Hepatocyte (in vitro differentiated cells): ENCODE measurements around the gene GMEB2. TPM values are rescaled to one million over a fixed set of nuclear protein-coding genes. Genes with fewer than 3 reads are reported as not detected.

ENCODE experiments used
- DNase-seq: peaks from one replicate; pipeline ENCODE4 v3.0.0-alpha.2; 2016; ENCODE audit warnings: low spot score
- H2AFZ ChIP-seq: fragments of 200-600 bp; sonication (generic); 2 replicates; pipeline ENCODE4 v1.6.0; 2016; ENCODE audit warnings: antibody characterized with exemption, mild to moderate bottlenecking
- H3K27ac ChIP-seq: fragments of 200-600 bp; sonication (generic); 2 replicates; pipeline ENCODE4 v1.5.1; 2016; ENCODE audit warnings: mild to moderate bottlenecking
- H3K27me3 ChIP-seq: fragments of 200-600 bp; sonication (generic); 2 replicates; pipeline ENCODE4 v1.6.1; 2016
- H3K36me3 ChIP-seq: fragments of 200-600 bp; sonication (generic); replicated peaks from 2 replicates; pipeline ENCODE4 v1.5.1; 2016; ENCODE audit warnings: low read depth; ENCODE audit not compliant: insufficient read depth
- H3K4me1 ChIP-seq: fragments of 200-600 bp; sonication (generic); 2 replicates; pipeline ENCODE4 v1.5.1; 2016; ENCODE audit warnings: mild to moderate bottlenecking, moderate library complexity; ENCODE audit not compliant: insufficient read depth
- H3K4me2 ChIP-seq: fragments of 200-600 bp; sonication (generic); 2 replicates; pipeline ENCODE4 v1.6.0; 2016
- H3K4me3 ChIP-seq: fragments of 200-600 bp; sonication (generic); 2 replicates; pipeline ENCODE4 v1.5.1; 2016; ENCODE audit warnings: mild to moderate bottlenecking
- H3K79me2 ChIP-seq: fragments of 200-600 bp; sonication (generic); 2 replicates; pipeline ENCODE4 v1.6.0; 2017; ENCODE audit warnings: mild to moderate bottlenecking
- H3K9me2 ChIP-seq: fragments of 200-600 bp; sonication (generic); replicated peaks from 2 replicates; pipeline ENCODE4 v1.6.0; 2017; ENCODE audit warnings: mild to moderate bottlenecking; ENCODE audit not compliant: insufficient read depth
- H3K9me3 ChIP-seq: fragments of 200-600 bp; sonication (generic); 2 replicates; pipeline ENCODE4 v1.5.1; 2016; ENCODE audit warnings: low read depth, mild to moderate bottlenecking
- H4K20me1 ChIP-seq: fragments of 200-600 bp; sonication (generic); 2 replicates; pipeline ENCODE4 v1.6.0; 2016; ENCODE audit warnings: mild to moderate bottlenecking; ENCODE audit not compliant: insufficient read depth, poor library complexity, severe bottlenecking
- CTCF ChIP-seq: fragments of 200-600 bp; sonication (generic); IDR thresholded peaks from 2 replicates; pipeline ENCODE4 v1.5.1; 2016; ENCODE audit warnings: antibody characterized with exemption, mild to moderate bottlenecking; ENCODE audit not compliant: poor library complexity
- EZH2 ChIP-seq: fragments of 200-600 bp; sonication (generic); IDR thresholded peaks from 2 replicates; pipeline ENCODE4 v1.6.1; 2016; ENCODE audit warnings: antibody characterized with exemption, mild to moderate bottlenecking, borderline replicate concordance
- EZH2phosphoT487 ChIP-seq: fragments of 200-600 bp; sonication (generic); IDR thresholded peaks from one replicate; pipeline ENCODE4 v1.6.1; 2018; ENCODE audit warnings: antibody characterized with exemption, mild to moderate bottlenecking, low read depth, moderate library complexity; ENCODE audit not compliant: unreplicated experiment, severe bottlenecking
- WGBS: methylation state at CpG from one replicate; pipeline ENCODE4 v1.1.6; 2016; ENCODE audit warnings: low lambda C conversion rate; ENCODE audit errors: missing lambda C conversion rate; 5-methylcytosine and 5-hydroxymethylcytosine counted together
- polyA plus RNA-seq: library from polyadenylated mRNA; unstranded; fragments of >200 nt; fragmentation: Nextera tagmentation; extraction: Ambion mirVana; gene quantifications from 2 replicates; pipeline ENCODE4 v1.2.1, GENCODE V29; 2016
- total RNA-seq: library from RNA; depleted of rRNA; stranded (reverse); fragments of >200 nt; gene quantifications from 2 replicates; pipeline ENCODE4 v1.2.3, GENCODE V29; 2014

Gene GMEB2
- total and polyA plus RNA-seq, 2 experiments from 2014 or later: 8.7 to 10.7 TPM

DNA sequence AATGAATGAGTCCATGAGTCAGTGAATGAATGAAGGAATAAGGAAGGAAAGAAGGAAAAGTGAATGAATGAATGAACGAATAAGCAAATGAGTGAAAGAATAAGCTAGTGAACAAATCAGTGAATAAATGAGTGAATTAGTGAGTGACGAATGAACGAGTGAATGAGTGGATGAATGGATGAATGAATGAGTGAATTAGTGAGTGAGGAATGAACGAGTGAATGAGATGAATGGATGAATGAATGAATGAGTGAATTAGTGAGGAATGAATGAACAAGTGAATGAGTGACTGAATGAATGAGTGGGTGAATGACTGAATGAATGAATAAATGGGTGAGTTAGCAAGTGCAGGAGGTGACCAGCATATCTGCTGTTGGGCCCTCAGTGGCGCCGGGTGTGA lies 83.2 kb downstream of the GMEB2 start:
- H3K4me1 ChIP-seq: no peaks in the 10 kb centered on the region
- no peaks in the 10 kb centered on the region for H3K9me2 ChIP-seq
- no peaks in the 10 kb centered on the region for H3K27me3 ChIP-seq
- H3K4me3 ChIP-seq: no peak overlapping the region
- no peak for DNase-seq
- H3K79me2 ChIP-seq: no peaks in the 10 kb centered on the region
- H2AFZ ChIP-seq: no peak overlapping the region
- 95% methylated on average over 6 of the region's 6 CpGs for WGBS
- no peak overlapping the region for H3K4me2 ChIP-seq
- H3K36me3 ChIP-seq: no peaks in the 10 kb centered on the region
- H4K20me1 ChIP-seq: no peaks in the 10 kb centered on the region
- no peaks in the 10 kb centered on the region for H3K9me3 ChIP-seq
- H3K27ac ChIP-seq: no peak overlapping the region
- TF ChIP-seq EZH2phosphoT487 (no peak), EZH2 (no peak), CTCF (no peak)

DNA sequence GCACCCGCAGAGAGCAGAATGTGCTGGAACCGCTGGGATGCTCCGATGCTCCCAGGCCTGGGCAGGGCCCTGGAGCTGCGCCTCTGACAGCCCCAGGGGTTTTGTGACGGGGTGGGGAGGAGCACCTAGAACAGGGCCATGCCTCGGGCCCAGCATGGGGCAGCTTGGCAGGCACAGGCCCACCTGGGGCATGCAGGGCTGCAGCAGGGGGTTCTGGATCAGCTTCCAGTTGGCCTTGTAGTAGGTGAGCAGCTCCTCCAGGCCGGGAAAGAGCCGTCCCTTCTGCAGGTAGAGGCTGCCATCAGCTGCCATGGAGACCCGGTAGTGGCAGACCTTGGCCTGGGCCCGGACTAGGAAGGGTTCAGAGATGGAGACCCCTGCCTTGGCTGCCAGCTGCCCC lies 83.8 kb downstream of the GMEB2 start:
- Histone ChIP-seq H3K36me3 (no peaks in the 10 kb centered on the region), H3K27me3 (no peaks in the 10 kb centered on the region), H3K4me3 (no peak overlapping the region), H3K79me2 (no peaks in the 10 kb centered on the region), H3K27ac (no peak overlapping the region), H3K9me3 (no peaks in the 10 kb centered on the region), H3K4me1 (peaks cover 2% of the 10 kb centered on the region), H3K9me2 (no peaks in the 10 kb centered on the region), H2AFZ (no peak overlapping the region), H3K4me2 (no peak overlapping the region), H4K20me1 (no peaks in the 10 kb centered on the region)
- DNase-seq: no peak
- no peak for TF ChIP-seq CTCF
- 91% methylated on average over 10 of the region's 10 CpGs for WGBS

DNA sequence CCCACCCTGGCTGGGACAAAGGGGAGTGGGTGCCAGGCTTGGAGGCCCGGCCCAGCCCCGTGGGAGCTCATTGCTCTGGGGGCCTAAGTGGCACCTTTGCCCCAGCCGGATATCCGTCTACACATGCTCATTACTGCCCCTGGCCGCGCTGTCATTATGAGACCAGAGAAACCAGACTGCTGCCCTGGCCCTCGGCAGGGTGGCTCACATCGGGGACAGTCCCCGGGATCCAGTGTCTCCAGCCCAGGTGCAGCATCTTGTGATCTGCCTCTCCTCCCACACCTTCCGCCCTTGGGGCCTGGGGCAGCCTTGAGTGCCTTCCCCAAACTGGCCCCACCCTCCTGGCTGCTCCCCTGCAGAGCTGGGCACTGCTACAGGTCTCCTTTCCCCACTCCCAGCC lies 84.2 kb downstream of the GMEB2 start:
- no peaks in the 10 kb centered on the region for H3K9me3 ChIP-seq
- no peaks in the 10 kb centered on the region for H4K20me1 ChIP-seq
- H3K4me2 ChIP-seq: no peak overlapping the region
- H2AFZ ChIP-seq: no peak overlapping the region
- H3K27ac ChIP-seq: no peak overlapping the region
- H3K4me1 ChIP-seq: peaks cover 3% of the 10 kb centered on the region
- no peak overlapping the region for H3K4me3 ChIP-seq
- 91% methylated on average over 9 of the region's 10 CpGs for WGBS
- H3K9me2 ChIP-seq: no peaks in the 10 kb centered on the region
- H3K79me2 ChIP-seq: no peaks in the 10 kb centered on the region
- TF ChIP-seq EZH2 (no peak), EZH2phosphoT487 (no peak), CTCF (no peak)
- no peaks in the 10 kb centered on the region for H3K27me3 ChIP-seq
- H3K36me3 ChIP-seq: no peaks in the 10 kb centered on the region
- DNase-seq: no peak

DNA sequence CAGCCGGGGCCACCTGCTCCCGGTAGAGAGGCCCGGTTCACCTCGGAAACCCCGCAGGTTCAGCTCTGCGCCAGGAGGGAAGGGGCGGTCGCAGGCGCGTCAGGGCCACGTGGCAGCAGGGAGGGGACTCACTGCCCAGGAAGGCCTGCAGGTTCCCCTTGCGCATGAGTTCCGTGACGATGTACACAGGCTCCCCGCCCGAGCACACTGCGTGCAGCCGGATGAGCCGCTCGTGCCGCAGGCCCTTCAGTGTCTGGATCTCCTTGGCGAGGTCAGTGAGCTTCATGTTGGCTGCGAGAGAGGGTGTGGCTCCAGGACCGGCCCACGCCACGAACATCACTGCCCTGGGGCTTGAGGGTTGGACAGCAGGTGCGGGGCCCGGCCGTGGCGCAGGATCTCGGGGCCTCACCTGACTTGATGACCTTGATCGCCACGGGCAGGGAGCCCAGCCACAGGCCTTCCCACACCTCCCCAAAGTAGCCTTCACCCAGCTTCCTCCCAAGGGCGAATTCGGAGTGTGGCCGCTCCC lies 84.8 kb downstream of the GMEB2 start:
- Histone ChIP-seq H3K9me2 (no peaks in the 10 kb centered on the region), H3K9me3 (no peaks in the 10 kb centered on the region), H3K36me3 (no peaks in the 10 kb centered on the region), H3K4me1 (peaks cover 3% of the 10 kb centered on the region), H2AFZ (no peak overlapping the region), H3K79me2 (no peaks in the 10 kb centered on the region), H3K4me2 (no peak overlapping the region), H3K27ac (no peak overlapping the region), H4K20me1 (no peaks in the 10 kb centered on the region), H3K27me3 (no peaks in the 10 kb centered on the region), H3K4me3 (no peak overlapping the region)
- no peak for DNase-seq
- TF ChIP-seq EZH2phosphoT487 (no peak), EZH2 (no peak), CTCF (no peak)
- 92% methylated on average over 26 of the region's 36 CpGs for WGBS
